Osteoblast (primary cell): ENCODE measurements around the gene BCKDHB. TPM values are rescaled to one million over a fixed set of nuclear protein-coding genes. Genes with fewer than 3 reads are reported as not detected.

Source experiments
- DNase-seq: peaks from one replicate; pipeline ENCODE4 v3.0.0; 2011; ENCODE audit warnings: low spot score, mixed read lengths; ENCODE audit not compliant: insufficient read length; ENCODE audit errors: missing footprints
- H2AFZ ChIP-seq: 2 replicates; pipeline ENCODE4 v1.6.0; 2011; ENCODE audit warnings: mild to moderate bottlenecking, low read length
- H3K27ac ChIP-seq: 2 replicates; pipeline ENCODE4 v1.5.1; 2011; ENCODE audit warnings: mild to moderate bottlenecking, low read depth, low read length, moderate library complexity
- H3K27me3 ChIP-seq: 2 replicates; pipeline ENCODE4 v1.6.0; 2012; ENCODE audit warnings: mild to moderate bottlenecking, control low read depth, inconsistent platforms, low read length, moderate library complexity; ENCODE audit not compliant: insufficient read depth
- H3K36me3 ChIP-seq: 2 replicates; pipeline ENCODE4 v1.5.1; 2011; ENCODE audit warnings: mild to moderate bottlenecking, low read length, control low read depth, moderate library complexity; ENCODE audit not compliant: insufficient read depth
- H3K4me1 ChIP-seq: 2 replicates; pipeline ENCODE4 v1.5.1; 2011; ENCODE audit warnings: mild to moderate bottlenecking, low read length, control low read depth, moderate library complexity; ENCODE audit not compliant: insufficient read depth
- H3K4me2 ChIP-seq: 2 replicates; pipeline ENCODE4 v1.6.0; 2011; ENCODE audit warnings: mild to moderate bottlenecking, low read length; ENCODE audit not compliant: insufficient read depth
- H3K4me3 ChIP-seq: fragments of 200-600 bp; sonication (generic); 3 replicates; pipeline ENCODE4 v1.5.1; 2012; ENCODE audit warnings: mild to moderate bottlenecking, low read length, inconsistent platforms; ENCODE audit not compliant: insufficient read depth
- H3K79me2 ChIP-seq: 2 replicates; pipeline ENCODE4 v1.6.0; 2012; ENCODE audit warnings: mild to moderate bottlenecking, low read length, control low read depth, inconsistent platforms; ENCODE audit not compliant: insufficient read depth
- H3K9me3 ChIP-seq: 2 replicates; pipeline ENCODE4 v1.5.1; 2011; ENCODE audit warnings: low read depth, low read length, control low read depth
- H4K20me1 ChIP-seq: 2 replicates; pipeline ENCODE4 v1.6.0; 2012; ENCODE audit warnings: mild to moderate bottlenecking, low read length, control low read depth; ENCODE audit not compliant: insufficient read depth
- CTCF ChIP-seq: IDR thresholded peaks from 2 replicates; pipeline ENCODE4 v1.5.1; 2011; ENCODE audit warnings: mild to moderate bottlenecking, low read depth, low read length, moderate library complexity; ENCODE audit errors: extremely low read depth
- total RNA-seq: library from RNA; depleted of rRNA; stranded (reverse); fragments of >200 nt; gene quantifications from 2 replicates; pipeline ENCODE4 v1.2.3, GENCODE V29; 2012

Gene BCKDHB
- total RNA-seq, 1 donor: 18.8 TPM

GRCh38 chr6:80347101-80347500 is 240.6 kb downstream of the BCKDHB start:
- no peaks in the 10 kb centered on the region for H3K36me3 ChIP-seq
- H4K20me1 ChIP-seq: no peaks in the 10 kb centered on the region
- peaks cover 5% of the 10 kb centered on the region for H3K4me1 ChIP-seq
- H3K4me2 ChIP-seq: no peak overlapping the region
- H3K27me3 ChIP-seq: no peaks in the 10 kb centered on the region
- H3K27ac ChIP-seq: no peak overlapping the region
- H3K79me2 ChIP-seq: no peaks in the 10 kb centered on the region
- no peak overlapping the region for H3K4me3 ChIP-seq
- TF ChIP-seq CTCF: no peak
- DNase-seq: no peak
- H2AFZ ChIP-seq: no peak overlapping the region
- H3K9me3 ChIP-seq: no peaks in the 10 kb centered on the region

- Histone ChIP-seq H3K9me3 (no peaks in the 10 kb centered on the region), H3K36me3 (no peaks in the 10 kb centered on the region), H3K27ac (no peak overlapping the region), H3K4me1 (peaks cover 2% of the 10 kb centered on the region), H4K20me1 (no peaks in the 10 kb centered on the region), H3K4me3 (no peak overlapping the region), H3K4me2 (no peak overlapping the region), H2AFZ (no peak overlapping the region), H3K27me3 (no peaks in the 10 kb centered on the region), H3K79me2 (no peaks in the 10 kb centered on the region)
- TF ChIP-seq CTCF: no peak
- no peak for DNase-seq
Measured at GRCh38 chr6:80348263-80348662, 241.8 kb downstream of the BCKDHB start.

DNA sequence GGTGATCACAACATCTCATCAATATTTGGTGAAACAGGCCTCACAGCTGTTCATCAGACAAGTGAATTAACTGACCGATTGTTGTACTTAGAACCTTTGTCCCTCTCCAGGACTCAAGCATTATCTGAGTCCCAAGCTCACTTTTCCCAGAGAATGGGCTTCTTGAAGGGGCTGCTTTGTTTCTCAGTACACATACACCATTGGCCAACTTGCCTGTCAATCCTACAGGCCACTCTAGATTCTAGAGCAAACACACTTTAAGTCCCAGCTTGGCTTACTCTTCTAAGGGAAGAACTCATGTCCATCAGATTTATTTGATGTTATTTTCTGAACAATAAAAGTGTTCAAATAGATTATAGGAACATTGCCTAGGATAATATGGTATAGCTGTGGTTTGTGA is 249.5 kb downstream of the BCKDHB start:
- no peaks in the 10 kb centered on the region for H3K9me3 ChIP-seq
- H3K79me2 ChIP-seq: no peaks in the 10 kb centered on the region
- no peaks in the 10 kb centered on the region for H4K20me1 ChIP-seq
- TF ChIP-seq CTCF: no peak
- no peak overlapping the region for H3K4me3 ChIP-seq
- H3K4me2 ChIP-seq: no peak overlapping the region
- no peak for DNase-seq
- no peak overlapping the region for H3K27ac ChIP-seq
- no peaks in the 10 kb centered on the region for H3K36me3 ChIP-seq
- no peak overlapping the region for H2AFZ ChIP-seq
- H3K4me1 ChIP-seq: no peaks in the 10 kb centered on the region
- no peaks in the 10 kb centered on the region for H3K27me3 ChIP-seq

- Histone ChIP-seq H3K4me1 (no peaks in the 10 kb centered on the region), H4K20me1 (no peaks in the 10 kb centered on the region), H2AFZ (no peak overlapping the region), H3K27me3 (no peaks in the 10 kb centered on the region), H3K79me2 (no peaks in the 10 kb centered on the region), H3K9me3 (no peaks in the 10 kb centered on the region), H3K4me3 (no peak overlapping the region), H3K27ac (no peak overlapping the region), H3K36me3 (no peaks in the 10 kb centered on the region), H3K4me2 (no peak overlapping the region)
- no peak for TF ChIP-seq CTCF
- no peak for DNase-seq
Measured at GRCh38 chr6:80356545-80356944, 250.1 kb downstream of the BCKDHB start.
